ENCODE results near the gene ITGB1BP2. TPM values are rescaled to one million over a fixed set of nuclear protein-coding genes. Genes with fewer than 3 reads are reported as not detected.
"Not testable (repeated sequence)": the region's sequence is repeated elsewhere in the genome, so short reads cannot be mapped to it uniquely, and the experiment has no call there.

Gene ITGB1BP2
- 8.9 TPM for total RNA-seq

GRCh38 chrX:71301195-71301924 lies at the start of gene ITGB1BP2:
Gene ITGB1BP2, plus strand, starts transcription at chrX:71301750. Its CDS starts 57 bp downstream, at chrX:71301807.
- DNase-seq (ENCODE audit: low spot score), result no peak

DNA sequence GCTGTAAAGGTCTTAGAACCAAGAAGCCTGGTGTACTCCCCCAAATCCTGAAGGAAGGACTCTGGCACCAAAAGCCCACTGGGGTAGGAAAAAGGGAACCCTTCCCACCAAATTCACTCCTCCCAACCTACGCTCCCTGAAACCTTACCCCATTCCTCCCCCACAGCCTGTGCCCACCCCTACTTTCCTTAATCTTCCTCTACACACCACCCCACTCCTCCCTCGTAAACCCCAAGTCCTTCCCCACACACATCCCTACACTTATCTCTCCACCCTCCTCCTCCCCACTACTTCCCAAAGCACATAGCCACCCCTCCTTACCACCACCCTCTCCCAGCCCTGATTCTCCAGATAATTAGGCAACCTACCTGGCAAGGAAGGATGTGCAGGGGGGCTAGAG lies 49.3 kb upstream of the ITGB1BP2 start:
- DNase-seq (ENCODE audit: low spot score), result no peak

- DNase-seq (ENCODE audit: low spot score), result peak; percentile 53
Observed at GRCh38 chrX:71253253-71254091, 48.1 kb upstream of the ITGB1BP2 start.

- DNase-seq (ENCODE audit: low spot score), result peak; percentile 85
Observed at GRCh38 chrX:71254092-71254963, 47.2 kb upstream of the ITGB1BP2 start, which contains the start of gene ZMYM3. Gene ZMYM3, minus strand, starts transcription at chrX:71254140. Its CDS starts 885 bp downstream, at chrX:71253255.

GRCh38 chrX:71256051-71256450 lies 45.5 kb upstream of the ITGB1BP2 start:
- DNase-seq (ENCODE audit: low spot score), result no peak

- no peak for DNase-seq (ENCODE audit: low spot score)
Observed at GRCh38 chrX:71256856-71257255, 44.7 kb upstream of the ITGB1BP2 start.

DNA sequence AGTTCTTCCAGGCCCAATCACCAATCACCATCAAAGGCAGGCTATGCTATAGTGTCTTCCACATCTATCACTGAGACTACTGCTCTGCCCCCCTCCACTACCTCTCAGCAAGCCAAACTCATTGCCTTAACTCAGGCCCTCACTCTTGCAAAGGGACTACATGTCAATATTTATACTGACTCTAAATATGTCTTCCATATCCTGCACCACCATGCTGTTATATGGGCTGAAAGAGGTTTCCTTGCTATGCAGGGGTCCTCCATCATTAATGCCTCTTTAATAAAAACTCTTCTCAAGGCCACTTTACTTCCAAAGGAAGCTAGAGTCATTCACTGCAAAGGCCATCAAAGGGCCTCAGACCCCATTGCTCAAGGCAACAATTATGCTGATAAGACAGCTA lies 32.9 kb upstream of the ITGB1BP2 start:
- not testable (repeated sequence) for DNase-seq (ENCODE audit: low spot score)

- DNase-seq (ENCODE audit: low spot score), result no peak
Observed at GRCh38 chrX:71269801-71270395, 31.7 kb upstream of the ITGB1BP2 start.

- not testable (repeated sequence) for DNase-seq (ENCODE audit: low spot score)
Observed at GRCh38 chrX:71272313-71272712, 29.2 kb upstream of the ITGB1BP2 start.

- DNase-seq (ENCODE audit: low spot score), result not testable (repeated sequence)
Observed at GRCh38 chrX:71281300-71281699, 20.2 kb upstream of the ITGB1BP2 start.

GRCh38 chrX:71282514-71283402 lies 18.8 kb upstream of the ITGB1BP2 start:
- DNase-seq (ENCODE audit: low spot score), result no peak

DNA sequence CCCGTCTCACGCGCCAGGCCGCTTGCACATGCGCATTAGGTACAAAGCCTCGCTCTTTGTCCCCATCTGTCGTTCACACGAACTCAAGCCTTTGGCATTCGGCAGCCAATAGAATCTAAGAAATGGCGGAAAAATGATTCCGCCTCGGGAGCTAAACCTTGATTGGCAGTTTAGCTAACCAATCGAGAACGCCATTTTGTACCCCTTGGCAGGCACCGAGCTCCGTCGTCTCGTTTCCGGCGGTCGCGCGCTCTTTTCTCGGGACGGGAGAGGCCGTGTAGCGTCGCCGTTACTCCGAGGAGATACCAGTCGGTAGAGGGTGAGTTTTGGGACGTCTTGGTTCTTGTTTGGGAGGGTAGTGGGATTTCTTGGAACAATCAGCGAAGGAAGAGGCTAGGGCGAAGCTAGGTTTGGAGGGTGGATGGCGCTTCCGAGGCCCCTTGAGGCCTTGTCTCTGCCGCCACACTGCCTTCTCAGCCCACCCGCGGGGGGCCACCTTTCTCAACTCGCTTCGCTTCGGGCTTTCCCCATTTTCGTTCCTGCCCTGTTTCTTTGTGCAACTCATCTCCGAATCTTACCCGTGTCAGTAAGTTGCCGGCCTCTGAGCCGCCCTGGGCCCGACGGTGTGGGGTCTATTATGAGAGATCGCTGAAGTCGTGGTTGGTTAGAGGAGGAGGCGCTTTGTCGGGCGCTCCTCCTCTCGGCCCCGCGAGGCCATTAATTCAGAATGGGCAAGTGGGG lies 18.0 kb upstream of the ITGB1BP2 start, which contains the start of gene NONO:
Gene NONO, plus strand, starts transcription at position 233 of the 741 bp plus-strand sequence. CDS start 7,003 bp downstream, outside the sequence.
- DNase-seq (ENCODE audit: low spot score), result peak; percentile 94

- DNase-seq (ENCODE audit: low spot score), result no peak
Observed at GRCh38 chrX:71285929-71286328, 15.6 kb upstream of the ITGB1BP2 start.

- no peak for DNase-seq (ENCODE audit: low spot score)
Observed at GRCh38 chrX:71291381-71291780, 10.2 kb upstream of the ITGB1BP2 start.

DNA sequence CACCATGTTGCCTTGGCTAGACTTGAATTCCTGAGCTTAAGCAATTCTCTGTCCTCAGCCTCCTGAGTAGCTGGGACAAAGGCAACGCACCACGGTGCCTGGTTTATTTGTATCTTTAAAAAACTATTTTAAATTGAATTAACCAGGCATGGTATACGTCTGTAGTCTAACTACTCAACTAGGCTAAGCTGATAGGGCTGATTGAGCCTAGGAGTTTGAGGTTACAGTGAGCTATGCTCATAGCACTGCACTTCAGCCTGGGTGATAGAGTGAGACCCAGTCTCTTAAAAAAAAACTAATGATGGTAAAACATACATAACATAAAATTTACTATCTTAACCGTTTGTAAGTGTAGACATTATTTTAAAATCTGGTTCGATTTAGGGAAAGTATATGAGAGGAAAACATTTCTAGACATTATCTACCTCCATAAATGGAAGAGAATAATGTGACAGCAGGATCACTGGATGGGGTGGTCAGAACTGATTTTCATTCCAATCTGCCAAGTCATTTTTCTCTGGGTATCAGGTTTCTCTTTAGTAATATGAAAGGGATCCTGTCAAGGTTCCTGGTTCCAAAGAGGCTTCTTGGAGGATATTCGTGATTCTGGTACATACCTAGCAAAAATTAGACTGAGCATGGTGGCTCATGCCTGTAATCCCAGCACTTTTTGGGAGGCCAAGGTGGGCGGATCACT lies 8.7 kb upstream of the ITGB1BP2 start:
- no peak for DNase-seq (ENCODE audit: low spot score)

DNA sequence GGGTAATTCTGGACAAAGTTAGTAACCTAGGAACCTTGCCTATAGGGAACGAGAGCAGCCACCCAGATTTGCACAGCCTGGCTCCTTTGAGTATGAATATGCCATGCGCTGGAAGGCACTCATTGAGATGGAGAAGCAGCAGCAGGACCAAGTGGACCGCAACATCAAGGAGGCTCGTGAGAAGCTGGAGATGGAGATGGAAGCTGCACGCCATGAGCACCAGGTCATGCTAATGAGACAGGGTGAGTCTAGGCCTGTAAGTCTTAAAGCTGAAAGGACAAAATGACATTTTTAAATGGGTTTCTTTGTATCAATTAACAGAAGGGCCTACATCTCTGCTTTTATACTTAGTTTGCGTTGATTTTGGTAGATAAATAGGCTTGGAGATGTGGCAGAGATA lies 4.7 kb upstream of the ITGB1BP2 start:
- no peak for DNase-seq (ENCODE audit: low spot score)

DNA sequence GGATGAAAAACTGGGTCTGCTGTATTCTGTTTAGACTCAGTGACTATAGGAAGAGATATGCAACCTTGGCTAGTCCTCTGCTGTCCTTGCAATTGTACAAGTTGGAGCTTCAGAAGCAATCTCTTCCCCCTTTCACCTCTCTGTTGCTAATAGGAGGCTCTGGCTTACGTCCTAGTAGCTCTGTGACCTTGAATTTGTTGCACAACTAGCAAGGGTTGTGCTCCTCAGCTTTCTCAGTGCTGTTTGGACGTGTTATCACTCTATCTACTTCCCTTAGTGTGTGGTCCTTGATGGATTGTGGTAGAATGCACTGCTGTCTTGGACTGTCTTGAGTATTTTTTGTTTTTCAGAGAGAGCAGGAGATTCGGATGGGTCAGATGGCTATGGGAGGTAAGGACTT lies 3.4 kb upstream of the ITGB1BP2 start:
- DNase-seq (ENCODE audit: low spot score), result no peak

- DNase-seq (ENCODE audit: low spot score), result not testable (repeated sequence)
Observed at GRCh38 chrX:71300064-71300463, 1.5 kb upstream of the ITGB1BP2 start.

- DNase-seq (ENCODE audit: low spot score), result not testable (repeated sequence)
Observed at GRCh38 chrX:71300495-71300894, 1.1 kb upstream of the ITGB1BP2 start.

All from ureter (tissue), 1 donor.